ENCODE results near the gene LEKR1.
"Not testable (repeated sequence)": the region's sequence is repeated elsewhere in the genome, so short reads cannot be mapped to it uniquely, and the experiment has no call there.

The LEKR1 gene

GRCh38 chr3:156816794-156817645 lies 9.1 kb upstream of the LEKR1 start:
- peak; percentile 12 for TF ChIP-seq CTCF (conservative IDR thresholded peaks at IDR 0.05; ENCODE audit: low read depth, low read length)
- peak overlapping the region; percentile 54 for H3K4me3 ChIP-seq (ENCODE audit: low read length)
- peak; percentile 41 for DNase-seq (ENCODE audit: low read depth)

GRCh38 chr3:156817646-156818272 lies 8.4 kb upstream of the LEKR1 start:
- DNase-seq (ENCODE audit: low read depth): no peak
- peak overlapping the region; percentile 54 for H3K4me3 ChIP-seq (ENCODE audit: low read length)
- no peak for TF ChIP-seq CTCF (conservative IDR thresholded peaks at IDR 0.05; ENCODE audit: low read depth, low read length)

DNA sequence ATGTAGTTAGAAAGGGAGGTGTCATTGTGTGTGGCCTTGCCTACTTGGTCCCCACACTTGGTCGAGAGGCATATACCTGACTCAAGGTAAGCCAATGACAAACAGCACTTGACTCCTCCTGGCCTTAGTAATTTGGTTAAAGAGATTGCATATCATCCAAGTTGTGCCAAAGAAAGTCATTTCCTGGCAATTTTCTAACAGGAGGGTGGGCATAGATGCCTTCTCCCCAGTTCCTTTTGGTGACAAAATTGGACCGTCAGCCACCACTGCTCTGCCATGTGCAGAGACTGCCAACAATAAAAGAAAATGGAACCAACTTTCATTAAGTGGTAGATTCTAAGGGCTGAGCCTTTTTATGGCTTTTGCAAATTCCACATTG lies 7.9 kb upstream of the LEKR1 start:
- DNase-seq (ENCODE audit: low read depth): no peak
- TF ChIP-seq CTCF (conservative IDR thresholded peaks at IDR 0.05; ENCODE audit: low read depth, low read length): no peak
- no peak overlapping the region for H3K4me3 ChIP-seq (ENCODE audit: low read length)

- no peak overlapping the region for H3K4me3 ChIP-seq (ENCODE audit: low read length)
- peak; percentile 77 for DNase-seq (ENCODE audit: low read depth)
- no peak for TF ChIP-seq CTCF (conservative IDR thresholded peaks at IDR 0.05; ENCODE audit: low read depth, low read length)
These were observed 7.3 kb upstream of the LEKR1 start for GRCh38 chr3:156818890-156819289.

- H3K4me3 ChIP-seq (ENCODE audit: low read length): no peak overlapping the region
- TF ChIP-seq CTCF (conservative IDR thresholded peaks at IDR 0.05; ENCODE audit: low read depth, low read length): no peak
- no peak for DNase-seq (ENCODE audit: low read depth)
These were observed 6.1 kb upstream of the LEKR1 start for GRCh38 chr3:156819842-156820691.

DNA sequence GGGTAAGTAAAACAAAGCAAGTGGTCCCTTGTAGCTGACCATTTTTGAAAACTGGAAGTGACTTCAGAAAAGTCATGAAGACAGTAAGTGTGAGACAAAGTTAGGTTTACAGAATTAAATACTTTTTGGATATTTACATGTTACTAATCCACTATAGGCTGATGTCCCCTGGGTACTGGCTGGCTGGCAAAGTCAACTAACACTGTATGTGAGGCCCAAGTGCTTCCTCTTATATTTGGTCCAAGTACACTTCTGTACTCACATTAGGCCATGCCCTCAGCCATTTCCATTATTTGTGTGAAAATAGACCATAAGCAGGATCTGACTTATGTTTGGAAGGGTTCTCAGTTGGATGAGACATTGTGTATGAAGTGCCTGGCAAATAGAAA lies 5.5 kb upstream of the LEKR1 start:
- no peak for TF ChIP-seq CTCF (conservative IDR thresholded peaks at IDR 0.05; ENCODE audit: low read depth, low read length)
- no peak for DNase-seq (ENCODE audit: low read depth)

DNA sequence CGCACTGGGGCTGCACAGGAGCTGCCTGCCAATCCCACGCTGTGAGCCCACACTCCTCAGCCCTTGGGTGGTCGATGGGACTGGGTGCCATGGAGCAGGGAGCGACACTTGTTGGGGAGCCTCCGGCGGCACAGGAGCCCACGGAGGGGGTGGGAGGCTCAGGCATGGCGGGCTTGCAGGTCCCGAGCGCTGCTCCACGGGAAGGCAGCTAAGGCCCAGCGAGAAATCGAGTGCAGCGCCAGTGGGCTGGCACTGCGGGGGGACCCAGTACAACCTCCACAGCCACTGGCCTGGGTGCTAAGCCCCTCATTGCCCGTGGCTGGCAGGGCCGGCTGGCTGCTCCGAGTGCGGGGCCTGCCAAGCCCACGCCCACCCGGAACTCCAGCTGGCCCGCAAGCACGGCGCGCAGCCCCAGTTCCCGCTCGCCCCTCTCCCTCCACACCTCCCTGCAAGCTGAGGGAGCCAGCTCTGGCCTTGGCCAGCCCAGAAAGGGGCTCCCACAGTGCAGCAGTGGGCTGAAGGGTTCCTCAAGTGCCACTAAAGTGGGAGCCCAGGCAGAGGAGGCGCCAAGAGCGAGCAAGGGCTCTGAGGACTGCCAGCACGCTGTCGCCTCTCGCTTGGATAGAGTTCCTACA lies 3.4 kb upstream of the LEKR1 start:
- H3K4me3 ChIP-seq (ENCODE audit: low read length); DNase-seq (ENCODE audit: low read depth): not testable (repeated sequence)

More for the DNA sequence above, 5.5 kb upstream of the LEKR1 start:
- no peak overlapping the region for H3K4me3 ChIP-seq (ENCODE audit: low read length)
